G401.6 (cell line): ENCODE data around the gene WDR48.

Experiments
- FAIRE-seq: peaks from 2 replicates; lab custom pipeline; 2012; peaks lifted over from hg19 to GRCh38; lab: Jason Lieb, UNC

WDR48 gene

DNA sequence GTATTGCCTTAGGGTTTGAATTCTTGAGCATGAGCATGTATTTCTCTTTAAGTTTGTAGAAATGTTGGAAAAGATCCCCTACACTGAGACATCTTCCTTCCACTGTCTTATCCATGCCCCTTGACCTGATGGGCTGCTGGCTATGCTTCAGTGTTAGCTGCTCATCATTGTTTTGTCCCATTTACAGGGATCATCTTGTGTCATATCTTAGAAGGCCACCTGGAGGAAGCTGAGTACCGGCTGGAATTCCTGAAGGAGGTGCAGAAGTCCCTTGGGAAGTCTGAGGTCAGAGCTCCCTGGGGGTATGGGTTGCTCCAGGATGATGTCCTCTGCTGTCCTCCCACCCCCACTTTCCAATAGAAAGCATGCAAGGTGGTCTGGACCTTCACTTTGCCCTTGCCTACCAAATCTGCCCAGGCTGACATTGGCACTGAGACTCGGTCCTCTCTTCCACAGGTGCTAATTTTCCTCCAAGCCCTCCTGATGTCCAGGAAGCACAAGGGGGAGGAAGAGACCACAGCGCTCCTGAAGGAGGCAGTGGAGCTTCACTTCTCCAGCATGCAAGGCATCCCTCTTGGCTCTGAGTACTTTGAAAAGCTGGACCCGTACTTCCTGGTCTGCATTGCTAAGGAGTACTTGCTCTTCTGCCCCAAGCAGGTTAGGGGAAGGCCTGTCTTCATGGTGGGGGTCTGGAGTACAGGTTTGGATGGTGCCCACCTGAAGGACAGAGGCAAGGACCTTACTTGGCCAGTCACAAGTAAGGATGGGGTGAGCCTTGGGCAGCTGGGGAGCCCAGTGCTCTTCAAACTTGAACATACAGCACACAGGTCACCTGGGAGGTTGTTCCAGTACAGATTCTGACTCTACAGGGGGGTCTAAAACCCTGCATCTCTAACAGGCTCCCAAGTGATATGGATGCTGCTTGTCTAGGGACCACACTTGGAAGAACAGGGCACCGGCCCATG is 73.3 kb downstream of the WDR48 start:
- FAIRE-seq: no peak

DNA sequence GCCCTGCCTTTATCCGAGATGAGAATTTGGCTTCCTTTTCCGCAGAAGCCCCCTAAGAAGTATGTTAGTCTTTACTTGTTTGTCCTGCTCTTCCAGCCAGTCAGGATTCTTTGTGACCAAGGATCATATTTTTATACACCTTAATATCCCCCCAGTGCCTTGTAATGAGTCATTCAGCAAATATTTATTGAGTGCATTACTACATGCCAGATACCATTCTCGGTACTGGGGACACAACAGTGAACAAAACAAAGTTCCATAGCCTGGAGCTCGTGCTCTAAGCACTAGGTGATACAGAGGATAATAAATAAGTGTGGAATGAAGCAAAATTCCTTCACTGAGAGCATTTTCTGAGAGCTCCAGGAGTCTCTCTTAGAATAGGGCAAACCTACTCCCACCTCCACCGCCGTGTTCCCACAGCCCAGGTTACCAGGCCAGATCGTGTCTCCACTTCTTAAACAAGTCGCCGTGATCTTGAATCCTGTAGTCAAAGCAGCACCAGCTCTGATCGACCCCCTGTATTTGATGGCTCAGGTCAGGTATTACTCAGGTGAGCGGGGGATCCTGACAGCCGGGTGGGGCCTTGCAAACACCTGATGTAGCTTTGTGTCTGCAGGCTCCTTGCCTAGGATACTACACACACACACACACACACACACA is 74.2 kb downstream of the WDR48 start:
- no peak for FAIRE-seq

DNA sequence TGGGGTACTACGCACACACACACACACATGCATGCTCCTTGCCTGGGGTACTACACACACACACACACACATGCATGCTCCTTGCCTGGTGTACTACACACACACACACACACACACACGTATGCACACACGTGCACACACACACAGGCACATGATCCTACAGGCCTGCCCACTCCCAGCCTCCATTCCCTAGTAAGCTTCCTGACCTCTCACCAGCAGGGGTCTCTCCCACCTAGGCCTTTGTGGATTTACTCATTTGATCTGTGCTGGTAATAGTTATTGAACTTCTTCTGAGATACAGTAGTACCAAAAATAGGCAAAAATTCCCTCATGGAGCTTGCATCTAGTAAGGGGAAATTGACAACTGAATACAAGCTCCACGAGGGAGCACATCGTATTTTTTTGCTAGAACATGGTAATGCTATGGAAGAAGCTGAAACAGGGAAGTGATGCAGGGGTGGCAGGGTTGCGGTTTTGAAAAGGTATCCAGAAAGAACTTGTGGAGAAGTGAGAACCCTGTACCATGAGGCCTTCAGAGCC is 74.8 kb downstream of the WDR48 start:
- no peak for FAIRE-seq

DNA sequence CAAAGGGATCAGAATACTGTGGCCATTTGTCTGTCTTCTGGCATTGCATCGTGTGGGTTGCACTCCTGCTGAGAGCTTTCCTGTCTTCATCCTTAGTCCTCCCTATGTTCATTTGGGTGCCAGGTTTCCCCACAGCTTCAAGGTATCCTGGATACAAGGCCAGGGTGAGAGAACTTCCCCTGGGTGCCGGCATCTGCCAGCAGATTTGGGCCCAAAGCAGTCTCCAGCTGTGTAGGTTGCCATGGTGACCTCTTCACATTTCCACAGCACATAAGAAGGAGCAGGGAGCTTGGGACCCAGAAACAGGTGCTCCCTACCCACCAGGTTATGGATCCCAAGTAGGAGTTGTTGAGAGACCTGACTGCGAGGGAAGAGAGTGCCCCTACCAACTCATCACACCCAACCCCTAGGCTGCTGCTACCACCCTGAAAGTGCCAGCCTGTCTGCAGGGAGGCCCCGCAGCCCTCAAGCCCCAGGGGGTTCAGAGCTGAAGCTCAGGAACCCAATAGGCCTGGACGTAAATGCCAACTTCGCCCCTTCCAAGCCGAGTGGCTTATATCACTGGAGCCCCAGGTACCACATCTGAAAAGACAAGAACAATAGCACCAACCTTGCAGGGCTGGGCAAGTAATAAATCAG is 75.6 kb downstream of the WDR48 start:
- FAIRE-seq: no peak

DNA sequence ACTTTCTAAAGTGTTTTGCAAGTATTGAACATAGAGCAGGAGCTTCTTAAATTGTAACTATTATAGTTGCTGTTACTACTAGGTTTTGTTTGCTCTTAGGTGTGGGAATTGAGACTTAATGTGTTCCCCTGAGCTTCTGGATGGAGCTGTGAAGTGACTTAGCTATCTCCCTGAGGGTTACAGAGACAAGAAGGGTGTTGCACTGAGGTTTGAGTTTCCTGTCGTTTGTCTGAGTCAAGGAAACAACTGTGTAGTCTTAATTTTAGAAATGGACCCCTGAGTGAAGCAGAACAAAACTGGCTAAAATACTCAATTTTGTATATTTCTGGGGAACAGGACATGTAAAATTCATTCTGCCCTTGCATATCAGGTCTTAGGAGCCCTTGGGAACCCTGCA is 76.1 kb downstream of the WDR48 start:
- no peak for FAIRE-seq

DNA sequence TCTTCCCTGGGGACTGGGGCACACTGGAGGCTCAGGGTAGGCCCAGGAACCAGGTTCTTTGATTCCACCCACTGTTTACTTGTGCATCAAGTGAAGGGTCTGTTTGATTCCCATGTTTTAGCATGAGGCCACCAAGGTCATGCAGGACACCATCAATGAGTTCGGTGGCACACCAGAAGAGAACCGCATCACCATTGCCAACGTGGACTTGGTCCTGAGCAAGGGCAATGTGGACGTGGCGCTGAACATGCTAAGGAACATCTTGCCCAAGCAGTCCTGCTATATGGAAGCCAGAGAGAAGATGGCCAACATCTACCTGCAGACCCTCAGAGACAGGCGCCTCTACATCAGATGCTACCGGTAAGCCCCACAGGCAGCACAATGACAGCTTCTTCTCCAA is 77.1 kb downstream of the WDR48 start:
- no peak for FAIRE-seq

DNA sequence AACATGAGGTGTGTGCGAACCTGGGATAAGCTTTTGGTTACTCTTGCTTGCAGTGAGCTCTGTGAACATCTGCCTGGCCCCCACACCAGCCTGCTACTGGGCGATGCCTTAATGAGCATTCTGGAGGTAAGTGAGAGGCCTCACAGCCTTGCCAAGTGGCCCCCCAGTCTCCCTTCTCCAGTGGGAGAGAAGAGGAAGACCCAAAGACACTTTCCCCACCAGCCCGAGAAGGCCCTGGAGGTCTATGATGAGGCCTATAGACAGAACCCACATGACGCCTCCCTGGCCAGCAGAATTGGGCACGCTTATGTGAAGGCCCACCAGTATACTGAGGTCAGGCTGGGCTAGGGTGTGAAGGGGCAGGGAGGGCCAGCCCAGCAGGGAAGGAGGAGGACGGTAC is 78.2 kb downstream of the WDR48 start:
- FAIRE-seq: no peak

DNA sequence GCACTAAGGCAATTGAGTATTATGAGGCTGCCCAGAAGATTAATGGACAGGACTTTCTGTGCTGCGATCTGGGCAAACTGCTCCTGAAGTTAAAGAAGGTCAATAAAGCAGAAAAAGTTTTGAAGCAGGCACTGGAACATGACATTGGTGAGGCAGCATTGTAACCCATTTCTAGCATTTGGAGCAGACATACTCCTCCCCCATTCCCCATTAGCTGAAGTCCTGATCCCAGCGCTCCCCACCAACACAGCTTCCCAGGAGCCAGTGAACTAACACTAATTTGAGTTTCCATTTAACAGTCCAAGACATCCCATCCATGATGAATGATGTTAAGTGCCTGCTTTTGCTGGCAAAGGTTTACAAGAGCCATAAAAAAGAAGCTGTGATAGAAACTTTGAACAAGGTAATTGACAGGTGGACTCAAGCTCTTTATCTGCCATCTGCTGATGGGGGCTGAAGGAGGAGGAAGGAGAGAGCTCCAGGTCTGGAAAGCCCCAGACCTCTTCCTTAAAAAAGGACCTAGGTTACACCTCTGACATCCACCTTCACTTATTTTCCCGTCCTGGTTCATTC is 79.0 kb downstream of the WDR48 start:
- no peak for FAIRE-seq

DNA sequence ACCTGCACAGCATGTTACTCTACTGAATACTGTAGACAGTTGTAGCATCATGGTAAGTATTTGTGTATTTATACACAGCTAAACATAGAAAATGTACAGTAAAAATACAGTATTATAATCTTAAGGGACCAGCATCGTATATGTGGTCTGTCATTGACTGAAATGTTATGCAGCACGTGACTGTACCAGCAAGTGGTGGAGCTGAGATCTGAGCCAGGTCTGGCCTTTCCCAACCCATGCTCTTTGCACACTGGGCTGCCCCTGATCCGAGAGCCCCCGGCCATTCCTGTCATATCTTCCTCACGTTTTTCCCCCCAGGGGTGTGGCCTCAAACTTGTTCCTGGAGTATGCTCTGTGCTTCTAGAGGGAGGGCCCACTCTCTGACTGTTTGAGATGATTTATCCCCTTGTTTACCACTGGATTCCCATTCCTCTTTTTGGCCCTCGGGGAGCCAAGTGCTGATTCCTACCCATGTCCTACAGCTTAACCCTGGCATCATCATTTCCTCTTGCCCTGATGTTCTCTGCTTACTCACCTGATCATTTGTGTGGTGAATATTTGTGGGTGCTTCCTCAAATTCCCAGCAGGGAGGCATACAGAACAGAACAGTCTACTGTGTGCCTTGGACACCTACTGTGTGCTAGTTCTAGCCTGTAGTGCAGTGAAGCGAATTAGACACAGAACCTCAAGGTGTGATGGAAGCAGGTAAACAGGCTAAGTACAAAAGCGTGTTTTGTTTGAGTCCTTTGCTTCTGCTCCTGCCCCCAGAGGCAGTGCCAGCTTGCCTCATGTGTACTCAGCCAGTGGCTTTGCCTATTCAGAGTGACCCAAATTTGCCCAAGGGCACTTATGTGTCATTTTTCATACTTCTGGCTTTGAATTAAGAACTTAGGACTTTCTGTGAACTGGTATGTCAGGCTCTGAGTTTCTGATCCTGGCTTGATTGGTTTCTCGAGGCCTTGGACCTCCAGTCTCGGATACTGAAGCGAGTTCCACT is 80.6 kb downstream of the WDR48 start:
- no peak for FAIRE-seq

DNA sequence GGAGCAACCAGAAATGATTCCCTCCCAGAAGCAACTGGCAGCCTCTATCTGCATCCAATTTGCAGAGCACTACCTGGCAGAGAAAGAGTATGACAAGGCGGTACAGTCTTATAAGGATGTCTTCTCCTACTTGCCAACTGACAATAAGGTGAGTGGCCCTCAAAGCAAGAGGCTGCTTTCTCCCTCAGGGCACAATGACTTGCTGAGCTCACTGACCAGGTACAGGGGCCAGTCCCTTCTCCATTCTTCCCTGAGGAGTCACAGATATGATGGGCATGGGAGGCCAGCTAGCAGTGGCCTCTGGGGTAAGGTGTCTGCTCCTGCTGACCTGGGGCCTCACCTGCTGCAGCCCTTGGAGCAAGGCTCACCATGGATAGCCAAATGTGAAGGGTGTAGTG is 81.3 kb downstream of the WDR48 start:
- FAIRE-seq: no peak

DNA sequence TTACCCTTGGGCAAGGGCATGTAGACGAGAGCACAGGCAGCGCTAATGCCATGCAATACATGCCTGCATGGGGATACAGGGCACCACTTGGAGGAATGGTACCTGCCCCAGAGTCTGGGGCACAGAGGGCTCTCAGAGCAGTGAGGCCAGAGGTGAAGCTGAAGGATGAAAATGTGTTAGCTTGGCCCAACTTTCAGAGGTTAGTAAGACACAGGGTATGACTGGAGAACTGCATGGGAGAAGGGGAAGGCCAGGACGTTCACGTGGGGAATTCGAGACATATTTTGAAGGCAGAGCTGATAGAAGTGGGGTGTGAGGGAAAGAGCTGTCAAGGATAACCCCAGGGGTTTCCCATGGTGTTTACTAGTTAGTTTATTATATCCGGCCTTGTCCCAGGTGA is 82.0 kb downstream of the WDR48 start:
- no peak for FAIRE-seq

DNA sequence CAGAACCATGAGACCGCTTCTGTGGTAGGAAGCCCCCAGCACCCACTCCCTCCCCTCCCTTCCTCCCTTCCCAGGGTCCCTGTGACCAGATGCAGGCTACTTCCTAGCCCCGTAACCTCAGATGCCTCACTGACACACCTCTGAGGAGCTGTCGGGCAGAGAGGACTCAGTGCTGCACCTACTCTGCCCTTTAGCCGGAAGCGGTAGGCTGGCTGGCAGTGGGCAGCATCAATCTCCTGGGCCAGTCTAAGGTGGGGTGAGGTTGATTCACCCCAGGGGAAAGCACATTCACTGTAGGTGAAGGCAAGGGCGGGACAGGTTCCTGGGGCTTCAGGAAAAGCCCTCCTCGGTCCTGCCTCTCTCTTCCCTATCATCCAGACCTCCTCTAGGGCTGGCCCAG is 82.5 kb downstream of the WDR48 start:
- FAIRE-seq: no peak

DNA sequence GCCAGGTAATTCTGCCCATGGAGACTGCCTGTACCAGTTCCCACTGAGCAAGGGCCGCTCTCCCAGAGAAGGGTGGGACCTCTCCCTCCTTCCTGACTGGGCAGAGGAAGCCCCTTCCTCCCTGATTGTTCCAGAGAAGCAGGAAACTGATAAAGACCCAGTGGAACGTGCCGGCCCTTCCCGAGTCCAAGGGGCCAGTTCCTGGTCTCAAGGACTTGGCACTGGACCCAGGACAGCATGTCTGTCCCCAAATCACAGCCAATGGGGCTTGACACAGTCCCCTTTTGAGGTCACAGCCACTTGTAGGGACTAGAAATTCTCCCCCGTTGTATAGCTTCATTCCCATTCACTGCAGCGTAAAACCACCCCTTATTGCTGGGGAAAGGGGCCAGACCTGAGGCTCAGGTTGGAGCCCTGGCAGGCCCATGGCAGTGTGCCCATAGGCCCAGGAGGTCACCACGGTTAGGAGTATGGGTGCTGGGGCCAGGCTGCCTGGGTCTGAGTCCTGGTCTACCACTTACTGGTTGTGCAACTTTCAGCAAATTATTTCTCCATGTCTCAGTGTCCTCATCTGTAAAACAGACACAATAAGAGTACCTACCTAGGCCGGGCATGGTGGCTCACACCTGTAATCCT is 83.5 kb downstream of the WDR48 start:
- FAIRE-seq: no peak

DNA sequence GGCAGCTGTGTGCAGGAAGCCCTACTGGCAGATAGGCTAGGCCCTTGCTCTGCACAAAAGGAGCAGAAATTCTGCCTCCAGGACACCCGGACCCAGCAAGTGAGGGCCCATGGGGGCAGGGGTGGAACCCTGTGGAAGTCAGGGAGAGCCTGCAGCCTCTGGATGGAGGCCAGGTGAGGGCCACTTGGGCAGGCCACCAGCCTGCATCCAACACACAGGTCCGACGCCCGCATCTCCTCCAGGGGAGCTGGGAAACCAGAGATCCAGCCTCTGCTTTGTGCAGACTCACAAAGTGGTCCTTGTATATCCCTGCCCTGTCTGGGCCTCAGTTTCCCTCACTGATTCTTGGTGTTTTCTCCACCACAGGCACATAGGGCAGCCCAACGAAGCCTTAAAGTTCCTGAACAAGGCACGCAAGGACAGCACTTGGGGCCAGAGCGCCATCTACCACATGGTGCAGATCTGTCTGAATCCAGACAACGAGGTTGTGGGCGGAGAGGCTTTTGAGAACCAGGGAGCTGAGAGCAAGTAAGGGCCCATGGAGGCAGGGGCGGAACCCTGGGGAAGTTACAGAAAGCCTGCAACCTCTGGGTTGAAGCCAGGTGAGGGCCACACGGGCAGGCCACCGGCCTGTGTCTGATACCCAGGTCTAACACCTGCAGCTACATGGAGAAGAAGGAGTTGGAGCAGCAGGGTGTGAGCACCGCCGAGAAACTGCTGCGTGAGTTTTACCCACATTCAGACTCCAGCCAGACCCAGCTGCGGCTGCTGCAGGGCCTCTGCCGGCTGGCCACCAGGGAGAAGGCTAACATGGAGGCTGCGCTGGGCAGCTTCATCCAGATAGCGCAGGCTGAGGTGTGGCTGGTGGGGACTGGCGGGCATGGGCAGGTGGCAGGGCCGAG is 85.0 kb downstream of the WDR48 start:
- no peak for FAIRE-seq

DNA sequence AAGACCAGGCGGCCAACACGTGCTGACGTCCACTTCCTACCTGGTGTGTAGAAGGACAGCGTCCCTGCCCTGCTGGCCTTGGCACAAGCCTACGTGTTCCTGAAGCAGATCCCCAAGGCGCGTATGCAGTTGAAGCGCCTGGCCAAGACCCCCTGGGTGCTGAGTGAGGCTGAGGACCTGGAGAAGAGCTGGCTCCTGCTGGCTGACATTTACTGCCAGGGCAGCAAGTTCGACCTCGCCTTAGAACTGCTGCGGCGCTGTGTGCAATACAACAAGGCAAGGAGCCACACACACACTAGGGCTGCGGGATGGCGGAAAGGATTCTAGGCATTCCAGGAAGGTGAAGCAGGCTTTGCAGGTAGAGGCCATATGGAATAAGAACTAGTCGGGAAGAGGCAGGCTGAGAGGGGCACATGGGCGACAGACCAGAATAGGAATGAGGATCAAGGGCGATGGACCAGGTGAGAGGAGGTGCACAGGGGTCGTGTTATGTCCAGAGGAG is 85.7 kb downstream of the WDR48 start:
- no peak for FAIRE-seq

DNA sequence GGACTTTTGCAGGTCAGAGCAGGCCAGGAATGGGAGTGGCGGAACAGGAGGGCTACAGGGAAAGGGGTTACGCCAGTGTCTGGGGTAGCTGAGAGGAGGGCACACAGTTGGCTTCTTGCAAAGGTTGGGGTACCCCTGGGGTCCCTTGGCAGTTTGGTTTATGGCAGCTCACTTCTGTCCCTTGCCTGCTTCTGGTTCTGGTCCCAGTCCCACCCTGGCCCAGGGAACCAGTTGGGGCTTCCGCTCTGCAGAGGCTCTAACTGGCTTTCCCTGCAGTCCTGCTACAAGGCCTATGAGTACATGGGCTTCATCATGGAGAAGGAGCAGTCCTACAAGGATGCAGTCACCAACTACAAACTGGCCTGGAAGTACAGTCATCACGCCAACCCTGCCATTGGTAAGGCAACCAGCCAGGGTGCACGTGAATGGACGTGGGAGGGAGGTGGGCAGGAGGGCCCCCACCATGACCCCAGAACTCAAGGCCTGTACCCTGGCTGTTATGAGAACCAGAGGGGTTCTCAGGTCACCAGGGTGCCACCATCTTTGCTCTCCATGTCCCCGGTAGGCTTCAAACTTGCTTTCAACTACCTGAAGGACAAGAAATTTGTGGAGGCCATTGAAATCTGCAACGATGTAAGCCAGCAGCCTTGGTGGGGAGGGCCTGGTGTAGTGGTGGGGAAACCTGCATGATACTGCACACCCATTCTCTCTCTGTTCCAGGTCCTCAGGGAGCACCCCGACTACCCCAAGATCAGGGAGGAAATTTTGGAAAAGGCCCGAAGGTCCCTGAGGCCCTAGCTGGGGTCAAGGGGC is 86.4 kb downstream of the WDR48 start:
- no peak for FAIRE-seq

DNA sequence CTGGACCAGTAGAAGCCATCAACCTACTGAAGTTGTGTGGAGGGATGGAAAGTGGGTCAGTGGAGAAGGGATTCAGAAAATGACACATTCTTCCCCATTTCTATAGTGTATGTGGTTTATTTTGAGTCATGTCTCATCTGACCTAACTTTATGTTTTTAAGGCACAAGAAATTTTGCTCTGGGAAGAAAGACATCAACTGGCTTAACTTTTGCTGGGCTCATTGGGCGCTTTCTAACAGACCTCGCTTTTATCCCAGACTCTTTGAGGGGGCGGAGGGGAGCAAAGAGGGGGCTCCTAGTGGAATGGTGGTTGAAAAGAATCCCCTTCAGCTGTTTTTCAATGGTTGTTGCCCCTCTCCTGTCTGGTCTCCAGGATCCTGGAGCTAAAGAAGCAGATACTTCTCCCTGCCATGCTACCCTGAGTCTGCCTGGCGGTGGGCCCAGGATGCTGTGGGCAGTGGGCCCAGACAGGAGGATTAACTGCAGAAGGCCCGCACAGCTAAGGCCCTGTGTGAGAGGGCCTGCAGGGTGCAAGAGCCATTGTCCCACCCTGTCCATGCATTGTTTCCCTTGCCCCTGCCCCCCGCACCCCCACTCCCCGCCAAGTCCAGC is 87.1 kb downstream of the WDR48 start:
- no peak for FAIRE-seq

DNA sequence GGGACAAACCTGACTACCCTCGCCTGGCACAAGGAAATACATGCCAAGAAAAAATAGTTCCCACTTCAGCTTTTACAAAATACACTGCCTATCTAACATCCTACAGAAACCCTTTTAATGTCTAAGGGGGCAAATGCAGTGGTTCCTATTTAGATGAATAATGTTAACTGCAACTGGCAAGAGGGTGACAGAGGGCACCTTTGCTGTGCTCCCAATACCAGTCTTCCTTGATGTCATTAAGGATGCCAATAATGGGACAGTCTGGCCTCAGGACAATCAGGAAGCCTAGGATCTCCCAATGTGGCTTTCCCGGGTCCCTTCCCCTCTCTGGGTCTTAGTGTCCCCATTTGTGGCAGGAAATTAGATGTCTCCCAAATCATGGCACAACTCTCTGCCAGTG is 87.6 kb downstream of the WDR48 start:
- no peak for FAIRE-seq
